GM12874 (cell line): ENCODE data around the gene PKD1L1.

Experiments
- TF ChIP-seq, protein P1 (sequence below): IDR thresholded peaks from 2 replicates; pipeline ENCODE4 v1.5.1; 2011; ENCODE audit warnings: low read depth, mild to moderate bottlenecking, control low read depth, low read length, moderate library complexity; ENCODE audit not compliant: insufficient read depth

PKD1L1 gene

DNA sequence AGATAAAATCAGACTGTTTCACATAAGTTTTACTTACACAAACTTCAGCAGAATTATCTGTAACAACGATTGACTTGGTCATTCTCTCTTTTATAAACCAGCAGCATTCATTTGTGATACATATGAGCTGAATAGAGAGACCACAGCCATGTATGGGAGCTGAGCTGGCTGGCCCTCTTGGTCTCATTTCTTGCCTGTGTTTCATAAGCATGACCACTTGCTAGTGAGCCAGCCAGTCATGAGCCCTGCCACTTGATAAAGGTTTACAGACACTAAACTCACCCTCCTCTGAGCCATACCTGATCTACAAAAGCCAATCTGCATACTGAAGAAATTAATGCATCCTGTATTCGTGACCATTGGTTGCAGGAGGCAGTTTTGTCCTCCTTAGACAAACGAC, 82.1 kb downstream of the PKD1L1 start:
- TF ChIP-seq, protein P1, sequence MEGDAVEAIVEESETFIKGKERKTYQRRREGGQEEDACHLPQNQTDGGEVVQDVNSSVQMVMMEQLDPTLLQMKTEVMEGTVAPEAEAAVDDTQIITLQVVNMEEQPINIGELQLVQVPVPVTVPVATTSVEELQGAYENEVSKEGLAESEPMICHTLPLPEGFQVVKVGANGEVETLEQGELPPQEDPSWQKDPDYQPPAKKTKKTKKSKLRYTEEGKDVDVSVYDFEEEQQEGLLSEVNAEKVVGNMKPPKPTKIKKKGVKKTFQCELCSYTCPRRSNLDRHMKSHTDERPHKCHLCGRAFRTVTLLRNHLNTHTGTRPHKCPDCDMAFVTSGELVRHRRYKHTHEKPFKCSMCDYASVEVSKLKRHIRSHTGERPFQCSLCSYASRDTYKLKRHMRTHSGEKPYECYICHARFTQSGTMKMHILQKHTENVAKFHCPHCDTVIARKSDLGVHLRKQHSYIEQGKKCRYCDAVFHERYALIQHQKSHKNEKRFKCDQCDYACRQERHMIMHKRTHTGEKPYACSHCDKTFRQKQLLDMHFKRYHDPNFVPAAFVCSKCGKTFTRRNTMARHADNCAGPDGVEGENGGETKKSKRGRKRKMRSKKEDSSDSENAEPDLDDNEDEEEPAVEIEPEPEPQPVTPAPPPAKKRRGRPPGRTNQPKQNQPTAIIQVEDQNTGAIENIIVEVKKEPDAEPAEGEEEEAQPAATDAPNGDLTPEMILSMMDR: no peak

DNA sequence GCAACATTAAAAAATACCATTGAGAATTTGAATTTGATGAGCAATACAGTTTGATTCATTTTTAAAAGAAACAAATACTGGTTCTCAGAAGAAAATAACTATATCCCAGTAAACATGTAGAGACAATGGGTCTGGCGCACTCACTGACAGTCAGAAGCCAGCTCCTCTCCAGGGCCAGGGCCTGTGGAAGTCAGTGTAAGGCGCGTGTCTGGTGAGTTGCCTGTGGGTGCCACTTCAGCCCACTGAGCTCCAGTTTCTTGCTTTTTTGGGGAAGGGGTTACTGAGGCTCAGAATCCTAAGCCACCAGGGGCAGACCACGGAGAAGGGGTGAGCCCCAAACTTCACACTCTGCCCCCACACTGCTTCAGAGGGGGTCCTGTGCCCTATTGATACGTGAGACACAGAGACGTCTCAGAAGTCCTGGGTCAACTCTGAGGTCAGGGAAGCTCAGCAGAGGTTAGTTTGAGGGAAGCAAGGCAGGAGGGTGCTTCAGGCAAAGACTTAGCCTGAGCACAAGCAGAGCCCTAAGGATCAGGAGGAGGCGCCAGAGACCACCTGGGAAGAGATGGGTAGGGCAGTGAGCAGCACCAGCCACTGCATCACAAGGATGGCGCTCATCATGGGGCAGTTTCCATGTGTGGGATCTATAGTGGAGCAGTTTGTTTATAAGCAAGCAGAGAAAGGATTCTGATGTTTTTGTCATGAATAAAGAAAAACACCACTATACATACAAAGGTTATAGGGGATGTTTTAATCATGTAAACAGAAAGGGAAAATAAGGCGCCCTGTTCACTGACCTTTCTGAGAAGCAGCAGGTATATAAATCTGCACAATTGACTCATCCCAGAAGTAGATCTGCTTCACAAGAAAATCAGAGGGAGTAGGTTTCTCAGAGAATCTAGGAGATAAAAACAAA, 95.7 kb downstream of the PKD1L1 start:
- TF ChIP-seq, protein P1: peak; percentile 31; the same call in 1 of the 2 replicates

DNA sequence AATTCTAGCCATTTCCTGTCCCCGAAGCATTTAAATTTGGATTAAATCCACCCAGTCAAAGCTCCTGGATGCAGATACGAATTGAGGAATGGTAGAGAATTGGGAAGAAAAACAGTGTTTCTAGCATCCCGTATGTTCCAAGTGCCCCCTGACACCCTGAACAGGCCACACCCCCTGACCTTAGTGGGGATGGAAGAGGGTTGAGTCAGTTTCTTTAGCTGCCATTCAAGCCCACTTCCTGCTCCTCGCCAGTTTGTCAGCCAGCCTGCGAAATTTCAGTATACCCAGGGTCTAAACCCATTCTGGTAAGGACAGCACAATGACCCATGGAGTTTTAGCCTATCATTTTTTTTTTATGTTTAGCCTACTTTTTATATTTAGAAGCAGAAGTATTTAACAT, 101.1 kb downstream of the PKD1L1 start:
- TF ChIP-seq, protein P1: no peak

DNA sequence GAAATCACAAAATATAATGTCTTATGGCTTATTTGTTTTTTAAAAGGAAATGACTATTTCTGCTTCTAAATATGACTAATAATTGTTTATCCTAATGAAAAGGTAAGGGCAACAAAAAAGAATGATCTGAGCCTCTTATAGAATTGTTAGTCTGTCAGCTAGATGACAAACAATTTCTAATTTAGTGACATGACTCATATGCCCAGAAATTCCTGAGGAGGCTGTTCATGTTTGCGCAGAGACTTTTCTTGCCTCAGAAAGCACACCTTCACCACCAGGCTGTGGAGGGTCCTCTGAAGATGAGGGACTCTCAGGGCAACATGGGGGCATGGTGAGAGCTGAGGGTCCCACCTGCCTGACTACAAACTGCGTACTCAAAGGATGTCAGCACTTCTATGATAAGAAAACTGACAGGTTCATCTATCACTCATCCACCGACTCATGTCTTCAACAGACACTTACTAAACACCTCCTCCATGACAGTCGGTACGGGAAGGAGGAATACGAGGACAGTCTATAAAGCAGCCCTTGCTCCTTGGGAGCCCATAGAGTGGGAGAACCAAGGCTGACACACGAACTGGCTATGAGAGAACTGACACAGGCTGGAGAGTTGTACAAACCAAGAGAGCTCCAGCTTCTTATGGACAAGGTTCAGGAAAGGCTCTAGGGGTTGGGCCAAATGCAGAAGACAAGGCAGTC, 102.0 kb downstream of the PKD1L1 start:
- TF ChIP-seq, protein P1: no peak

DNA sequence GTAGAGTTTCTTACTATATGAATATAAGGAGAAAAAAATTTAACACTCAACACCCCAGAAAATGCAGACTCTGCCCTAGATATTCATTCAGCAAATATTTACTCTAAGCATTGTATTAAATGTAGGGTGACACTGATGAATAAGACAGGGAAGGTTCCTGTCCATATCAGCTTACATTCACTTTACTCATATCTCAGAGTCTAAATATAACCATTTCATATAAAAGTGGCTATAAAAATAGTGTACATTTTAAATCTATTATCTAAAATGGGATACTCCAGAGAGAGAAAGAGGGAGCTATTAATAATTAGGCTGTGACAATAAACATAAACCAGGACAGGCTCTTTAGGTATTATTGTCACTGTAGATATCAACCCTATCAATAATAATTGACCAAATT, 104.0 kb downstream of the PKD1L1 start:
- TF ChIP-seq, protein P1: no peak

DNA sequence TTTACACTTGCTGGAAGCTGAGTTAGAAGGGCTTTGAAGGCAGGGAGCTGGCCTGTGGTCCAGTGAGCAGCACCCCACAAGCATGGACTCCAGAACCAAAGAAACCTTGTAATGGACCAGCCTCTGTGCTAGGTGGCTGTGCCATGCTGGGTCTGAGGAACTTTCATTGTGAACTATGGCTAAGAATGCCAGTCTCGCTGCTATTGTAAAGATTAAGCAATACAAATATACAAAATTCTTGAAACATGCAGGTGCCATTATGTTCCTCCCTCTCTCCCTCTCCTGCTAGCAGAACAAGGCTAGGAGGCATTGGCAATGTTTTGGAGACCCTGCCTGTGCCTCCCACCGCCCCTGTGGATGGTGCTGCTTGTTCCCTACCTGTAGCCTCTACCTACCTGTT, 105.0 kb downstream of the PKD1L1 start:
- TF ChIP-seq, protein P1: no peak

DNA sequence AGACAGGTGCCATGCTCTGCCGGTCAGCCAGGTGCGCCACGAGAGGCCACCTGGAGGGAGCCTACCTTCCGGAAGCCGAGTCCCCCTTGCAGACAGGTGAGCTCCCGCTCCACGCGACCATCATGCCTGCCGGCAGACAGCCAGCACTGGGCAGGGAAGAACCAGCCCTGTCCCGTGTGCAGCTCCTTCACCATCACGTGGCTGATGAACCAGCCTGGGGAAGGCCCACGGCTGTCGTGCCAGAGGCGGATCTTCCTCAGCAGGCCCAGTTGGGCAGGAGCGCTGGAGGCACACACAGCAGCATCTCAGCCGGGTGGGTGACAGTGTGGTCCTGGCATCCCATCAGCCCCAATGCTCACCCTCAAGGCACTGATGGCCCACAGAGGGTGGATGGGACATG, 108.9 kb downstream of the PKD1L1 start:
- TF ChIP-seq, protein P1: no peak
